Vein endothelial cell (primary cell): ENCODE results near the gene DCAF4L1. TPM values are rescaled to one million over a fixed set of nuclear protein-coding genes. Genes with fewer than 3 reads are reported as not detected.

ENCODE experiments used
- total RNA-seq: library from RNA; depleted of rRNA; stranded (reverse); fragments of >200 nt; gene quantifications from 2 replicates; pipeline ENCODE4 v1.2.3, GENCODE V29; 2012

The DCAF4L1 gene, protein sequence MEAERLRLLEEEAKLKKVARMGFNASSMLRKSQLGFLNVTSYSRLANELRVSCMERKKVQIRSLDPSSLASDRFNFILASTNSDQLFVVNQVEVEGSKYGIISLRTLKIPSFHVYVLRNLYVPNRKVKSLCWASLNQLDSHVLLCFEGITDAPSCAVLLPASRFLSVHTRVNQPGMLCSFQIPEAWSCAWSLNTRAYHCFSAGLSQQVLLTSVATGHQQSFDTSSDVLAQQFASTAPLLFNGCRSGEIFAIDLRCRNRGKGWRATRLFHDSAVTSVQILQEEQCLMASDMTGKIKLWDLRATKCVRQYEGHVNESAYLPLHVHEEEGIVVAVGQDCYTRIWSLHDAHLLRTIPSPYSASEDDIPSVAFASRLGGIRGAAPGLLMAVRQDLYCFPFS
- total RNA-seq = 0.19 and 0.33 TPM in 2 replicates

DNA sequence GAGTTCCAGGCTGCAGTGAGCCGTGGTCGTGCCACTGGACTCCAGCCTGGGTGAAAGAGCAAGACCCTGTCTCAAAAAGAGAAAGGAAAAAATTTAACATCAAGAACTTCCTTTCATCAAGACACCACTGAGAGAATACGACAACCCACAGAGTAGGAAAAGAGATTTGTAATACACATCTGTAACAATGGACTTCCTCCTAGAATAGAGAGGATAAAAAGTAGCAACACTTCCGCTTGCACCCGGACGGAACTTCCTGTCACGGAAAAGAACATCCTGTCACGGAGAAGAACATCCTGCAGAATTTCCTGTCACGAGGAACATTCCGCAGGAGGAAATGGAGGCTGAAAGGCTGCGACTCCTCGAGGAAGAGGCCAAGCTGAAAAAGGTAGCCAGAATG lies at the start of gene DCAF4L1:
Gene DCAF4L1, plus strand, starts transcription at position 301 of the 400 bp plus-strand sequence. Its CDS starts 37 bp downstream, at position 338.

GRCh38 chr4:41934901-41935651 lies 46.5 kb upstream of the DCAF4L1 start, which contains the start of gene TMEM33:
Gene TMEM33, plus strand, starts transcription at chr4:41935429. Its CDS starts 56 bp downstream, at chr4:41935485.

GRCh38 chr4:41990365-41991111 lies 9.0 kb downstream of the DCAF4L1 start, which contains the start of gene SLC30A9:
Gene SLC30A9, plus strand, starts transcription at chr4:41990530. Its CDS starts 122 bp downstream, at chr4:41990652.

Other genes with a start within 250 kb of the DCAF4L1 start
- gene PHOX2B, start 233.0 kb upstream of the DCAF4L1 start, total RNA-seq = not detected in 2 replicates
- 65.3 and 79.8 TPM in 2 replicates for gene TMEM33, start 46.3 kb upstream of the DCAF4L1 start, total RNA-seq
- gene SLC30A9, start 8.8 kb downstream of the DCAF4L1 start, total RNA-seq = 51.3 and 54.6 TPM in 2 replicates
- under 0.01 and 0.10 TPM in 2 replicates for gene BEND4, start 170.9 kb downstream of the DCAF4L1 start, total RNA-seq